Ishikawa (cell line): ENCODE results near the gene CELF2.

Experiments used
- CEBPB ChIP-seq: IDR thresholded peaks from 2 replicates; pipeline ENCODE4 v1.6.1; 2012
- CREB1 ChIP-seq: IDR thresholded peaks from 2 replicates; pipeline ENCODE4 v1.6.1; 2012; ENCODE audit warnings: low read depth
- FOXM1 ChIP-seq: IDR thresholded peaks from 2 replicates; pipeline ENCODE4 v1.6.1; 2012; ENCODE audit warnings: low read depth, borderline replicate concordance
- MAX ChIP-seq: IDR thresholded peaks from 2 replicates; pipeline ENCODE4 v1.6.1; 2012
- NFIC ChIP-seq: IDR thresholded peaks from 2 replicates; pipeline ENCODE4 v1.6.1; 2012
- RAD21 ChIP-seq: IDR thresholded peaks from 2 replicates; pipeline ENCODE4 v1.6.1; 2012; ENCODE audit warnings: low read depth
- REST ChIP-seq: IDR thresholded peaks from 2 replicates; pipeline ENCODE4 v1.6.1; 2012; ENCODE audit warnings: low read depth, mild to moderate bottlenecking
- TAF1 ChIP-seq: IDR thresholded peaks from 2 replicates; pipeline ENCODE4 v1.6.1; 2012; ENCODE audit warnings: low read depth, mild to moderate bottlenecking
- TEAD4 ChIP-seq: IDR thresholded peaks from 2 replicates; pipeline ENCODE4 v1.6.1; 2012
- USF1 ChIP-seq: IDR thresholded peaks from 2 replicates; pipeline ENCODE4 v1.6.1; 2012
- YY1 ChIP-seq: IDR thresholded peaks from 2 replicates; pipeline ENCODE4 v1.6.1; 2012; ENCODE audit warnings: low read depth
- ZBTB7A ChIP-seq: IDR thresholded peaks from 2 replicates; pipeline ENCODE4 v1.6.1; 2012; ENCODE audit warnings: low read depth

- TF ChIP-seq RAD21 (no peak), FOXM1 (no peak), USF1 (no peak), NFIC (no peak), TAF1 (no peak), ZBTB7A (no peak), CEBPB (no peak), CREB1 (no peak), YY1 (no peak), MAX (no peak), REST (no peak), TEAD4 (no peak)
These were observed 5.6 kb downstream of the CELF2 start for GRCh38 chr10:11023009-11023953.
